Prostate gland (tissue), 2 donors: ENCODE measurements around the gene CACNA1S.

ENCODE experiments used
- CTCF ChIP-seq, 4 experiments: fragments of 200-600 bp in 2 of 4; fragments of 450-650 bp in 2 of 4; sonication (generic) in 2 of 4; IDR thresholded peaks; 1 replicate in 3 of 4; 2 replicates in 1 of 4; pipeline ENCODE4 v1.5.1; 2016 to 2019; ENCODE audit warnings: antibody characterized with exemption in 4 of 4, mild to moderate bottlenecking in 2 of 4, moderate library complexity in 2 of 4
- POLR2AphosphoS5 ChIP-seq: sonication (generic); formaldehyde crosslinking; IDR thresholded peaks from one replicate; pipeline ENCODE4 v1.6.1; 2017; ENCODE audit warnings: antibody characterized with exemption

GRCh38 chr1:201050515-201051277 is 61.5 kb downstream of the CACNA1S start:
- TF ChIP-seq CTCF (IDR thresholded peaks at IDR 0.05) = no peak
- no peak for TF ChIP-seq POLR2AphosphoS5
